Brain microvascular endothelial cell (primary cell): Measurements from ENCODE around the gene PRDM16.

ENCODE experiments used
- DNase-seq: peaks from one replicate; pipeline ENCODE4 v3.0.0-alpha.2; 2020
- H3K27ac ChIP-seq: fragments of 250-450 bp; sonication (Bioruptor Pico); 2 replicates; pipeline ENCODE4 v1.5.1; 2020; ENCODE audit warnings: mild to moderate bottlenecking, moderate library complexity
- H3K27me3 ChIP-seq: fragments of 250-450 bp; sonication (Bioruptor Pico); replicated peaks from 2 replicates; pipeline ENCODE4 v1.5.1; 2020; ENCODE audit warnings: mild to moderate bottlenecking
- H3K36me3 ChIP-seq: fragments of 250-450 bp; sonication (Bioruptor Pico); replicated peaks from 2 replicates; pipeline ENCODE4 v1.5.1; 2020; ENCODE audit warnings: mild to moderate bottlenecking
- H3K4me3 ChIP-seq: 2 replicates; pipeline ENCODE4 v1.5.1; 2011; ENCODE audit warnings: low read depth, mild to moderate bottlenecking, control low read depth, low read length, moderate library complexity
- CTCF ChIP-seq: IDR thresholded peaks from 2 replicates; pipeline ENCODE4 v1.5.1; 2011; ENCODE audit warnings: low read depth, mild to moderate bottlenecking, moderate library complexity, low read length, control low read depth, inconsistent platforms; ENCODE audit errors: missing control alignments
- in situ Hi-C: cut with HindIII; loops from 2 replicates; pipeline ENCODE4 v1.10.0; 2017; ENCODE audit warnings: low sequenced_read_pairs, low pct_ligation_motif_present

PRDM16 gene

DNA sequence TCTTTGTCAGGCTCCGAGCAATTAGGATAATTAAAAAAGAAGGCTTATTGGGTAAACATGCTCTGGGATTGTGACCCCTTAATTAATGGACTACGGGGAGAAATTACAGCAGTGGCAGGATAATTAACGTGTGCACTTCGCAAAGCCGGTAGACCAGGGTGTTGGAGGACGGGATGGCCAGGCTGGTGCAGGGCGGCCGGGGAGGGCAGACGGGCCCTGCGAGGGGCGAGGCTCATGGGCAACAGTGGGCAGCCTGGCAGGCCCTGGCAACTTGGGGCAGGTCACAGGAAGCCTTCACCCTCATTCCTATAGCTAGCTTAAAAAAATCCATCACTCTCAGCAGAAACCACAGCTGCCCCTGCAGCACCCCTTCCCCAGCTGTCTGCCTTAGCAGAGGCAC, 199.3 kb downstream of the PRDM16 start:
- no peaks in the 10 kb centered on the region for H3K36me3 ChIP-seq
- TF ChIP-seq CTCF, result no peak
- no peak overlapping the region for H3K27ac ChIP-seq
- H3K4me3 ChIP-seq, result no peak overlapping the region
- no peak for DNase-seq
- H3K27me3 ChIP-seq, result no peaks in the 10 kb centered on the region
- in situ Hi-C loops, result no loop called here

- no peaks in the 10 kb centered on the region for H3K27me3 ChIP-seq
- no peak overlapping the region for H3K4me3 ChIP-seq
- no peak for DNase-seq
- in situ Hi-C loops, result no loop called here
- no peak overlapping the region for H3K27ac ChIP-seq
- no peaks in the 10 kb centered on the region for H3K36me3 ChIP-seq
- TF ChIP-seq CTCF, result no peak
Observed at GRCh38 chr1:3270403-3271245, 201.6 kb downstream of the PRDM16 start.

GRCh38 chr1:3271866-3272265, 202.9 kb downstream of the PRDM16 start:
- H3K27ac ChIP-seq, result no peak overlapping the region
- in situ Hi-C loops, result no loop called here
- no peaks in the 10 kb centered on the region for H3K36me3 ChIP-seq
- TF ChIP-seq CTCF, result no peak
- H3K27me3 ChIP-seq, result no peaks in the 10 kb centered on the region
- no peak for DNase-seq
- no peak overlapping the region for H3K4me3 ChIP-seq

- TF ChIP-seq CTCF, result no peak
- no peak overlapping the region for H3K27ac ChIP-seq
- in situ Hi-C loops, result no loop called here
Observed at GRCh38 chr1:3272321-3273045, 203.5 kb downstream of the PRDM16 start.

DNA sequence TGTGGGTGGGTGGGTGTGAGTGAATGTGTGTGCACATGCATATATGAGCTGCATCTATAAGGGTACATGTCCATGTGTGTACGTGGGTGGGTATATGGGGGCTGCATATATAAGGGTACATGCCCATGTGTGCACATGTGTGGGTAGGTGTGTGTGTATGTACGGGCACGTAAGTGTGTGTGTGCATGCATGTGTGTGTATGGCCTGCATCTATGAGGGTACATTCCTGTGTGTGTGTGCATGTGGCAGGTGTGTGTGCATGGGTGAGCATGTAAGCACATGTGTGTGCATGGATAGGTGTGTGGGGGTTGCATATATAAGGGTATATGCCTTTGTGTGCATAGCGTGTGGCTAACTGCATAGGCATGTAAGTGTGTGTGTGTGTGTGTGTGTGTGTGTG, 204.4 kb downstream of the PRDM16 start:
- DNase-seq, result no peak
- H3K27ac ChIP-seq, result no peak overlapping the region
- TF ChIP-seq CTCF, result no peak
- in situ Hi-C loops, result no loop called here
- no peaks in the 10 kb centered on the region for H3K27me3 ChIP-seq
- H3K36me3 ChIP-seq, result no peaks in the 10 kb centered on the region
- no peak overlapping the region for H3K4me3 ChIP-seq

More at GRCh38 chr1:3272321-3273045, 203.5 kb downstream of the PRDM16 start:
- Histone ChIP-seq H3K4me3 (no peak overlapping the region), H3K36me3 (no peaks in the 10 kb centered on the region), H3K27me3 (no peaks in the 10 kb centered on the region)
- DNase-seq, result no peak
